HepG2 (cell line): Measurements from ENCODE around the gene BNC1. TPM values are rescaled to one million over a fixed set of nuclear protein-coding genes. Genes with fewer than 3 reads are reported as not detected.

Experiments
- ATAC-seq: fragments of 200-7000 bp; cut with Tn5 transposase; 3 replicates; pipeline ENCODE4 v1.9.1; 2020; ENCODE audit warnings: mild to moderate bottlenecking, moderate library complexity
- BruUV-seq: library from RNA; stranded (reverse); fragments of 400-500 nt; replicated peaks from 2 replicates; lab custom pipeline; 2021; lab: Mats Ljungman, UMichigan
- CTCF ChIA-PET: fragments of 300-600 bp; formaldehyde crosslinking; extraction: SDS; loops from one replicate; lab custom pipeline; 2021; ENCODE audit warnings: low total read pairs, inconsistent platforms, low intra/inter-chr PET ratio; lab: Yijun Ruan, JAX
- POLR2A ChIA-PET: fragments of 350-600 bp; sonication (Branson Sonifier 250); formaldehyde crosslinking; loops from one replicate; lab custom pipeline; 2020; ENCODE audit warnings: antibody characterized with exemption, inconsistent platforms; lab: Yijun Ruan, JAX
- DNase-seq: peaks from one replicate; pipeline ENCODE4 v3.0.0-alpha.2; 2015; ENCODE audit warnings: low spot score
- FAIRE-seq: peaks from 3 replicates; lab custom pipeline; 2011; peaks lifted over from hg19 to GRCh38; lab: Jason Lieb, UNC
- H2AFZ ChIP-seq: one replicate; pipeline ENCODE4 v1.6.1; 2011; ENCODE audit warnings: low read length, inconsistent platforms
- H3K27ac ChIP-seq: fragments of 300-600 bp; 3 replicates; pipeline ENCODE4 v1.8.0; 2011; ENCODE audit warnings: mixed run types, mild to moderate bottlenecking, mixed read lengths, low read length, inconsistent platforms; ENCODE audit not compliant: insufficient read depth; ENCODE audit errors: extremely low read length
- H3K27me3 ChIP-seq, 2 experiments: fragments of 200-600 bp in 1 of 2; 2 replicates in 1 of 2; 3 replicates in 1 of 2; pipeline versions ENCODE4 v1.6.0 to v1.8.0; 2011; ENCODE audit warnings: low read length in 2 of 2, mild to moderate bottlenecking in 2 of 2, moderate library complexity in 2 of 2, inconsistent platforms in 1 of 2; ENCODE audit not compliant: insufficient read depth in 2 of 2, control insufficient read depth in 1 of 2
- H3K36me3 ChIP-seq, 2 experiments: fragments of 200-600 bp in 1 of 2; replicated peaks in 1 of 2; 2 replicates in 1 of 2; 3 replicates in 1 of 2; pipeline versions ENCODE4 v1.5.1 to v1.8.0; 2011; ENCODE audit warnings: low read length in 2 of 2, inconsistent platforms in 1 of 2; ENCODE audit not compliant: insufficient read depth in 2 of 2, control insufficient read depth in 1 of 2
- H3K4me1 ChIP-seq: 2 replicates; pipeline ENCODE4 v1.5.1; 2012; ENCODE audit warnings: low read length, inconsistent platforms; ENCODE audit not compliant: insufficient read depth
- H3K4me2 ChIP-seq: 2 replicates; pipeline ENCODE4 v1.6.0; 2011; ENCODE audit warnings: low read depth, low read length, inconsistent platforms
- H3K4me3 ChIP-seq, 3 experiments: fragments of 200-600 bp in 1 of 3; sonication (generic), shearing (Covaris generic) in 1 of 3; replicated peaks in 1 of 3; 2 replicates each; pipeline ENCODE4 v1.5.1; 2011 to 2016; ENCODE audit warnings: low read length in 3 of 3, inconsistent platforms in 2 of 3, low read depth in 2 of 3, mild to moderate bottlenecking in 2 of 3, control low read depth in 1 of 3, mixed read lengths in 1 of 3; ENCODE audit not compliant: insufficient read depth in 1 of 3
- H3K79me2 ChIP-seq: one replicate; pipeline ENCODE4 v1.6.1; 2011; ENCODE audit warnings: low read length, inconsistent platforms; ENCODE audit not compliant: insufficient read depth
- H3K9ac ChIP-seq: 2 replicates; pipeline ENCODE4 v1.6.0; 2011; ENCODE audit warnings: mild to moderate bottlenecking, low read depth, low read length, inconsistent platforms; ENCODE audit not compliant: insufficient read depth
- H3K9me3 ChIP-seq: 2 replicates; pipeline ENCODE4 v1.5.1; 2012; ENCODE audit warnings: mild to moderate bottlenecking, low read length
- H4K20me1 ChIP-seq: 2 replicates; pipeline ENCODE4 v1.6.0; 2011; ENCODE audit warnings: inconsistent platforms, mild to moderate bottlenecking, low read length, moderate library complexity; ENCODE audit not compliant: insufficient read depth
- HOXA9 ChIP-seq: sonication (generic); formaldehyde crosslinking; IDR thresholded peaks from 2 replicates; pipeline ENCODE4 v1.8.1; 2022; ENCODE audit warnings: missing genetic modification reagents, mild to moderate bottlenecking, moderate library complexity, borderline replicate concordance
- MXD4 ChIP-seq: IDR thresholded peaks from 2 replicates; pipeline ENCODE4 v1.6.1; 2016; ENCODE audit warnings: mild to moderate bottlenecking, missing biosample characterization, missing genetic modification reagents
- NFKBIZ ChIP-seq: IDR thresholded peaks from 2 replicates; pipeline ENCODE4 v1.6.1; 2018; ENCODE audit warnings: missing genetic modification reagents, missing compliant biosample characterization
- POGZ ChIP-seq: sonication (generic); formaldehyde crosslinking; IDR thresholded peaks from 2 replicates; pipeline ENCODE4 v1.4.0; 2020; ENCODE audit warnings: mild to moderate bottlenecking, missing genetic modification reagents
- SUZ12 ChIP-seq: fragments of 150-350 bp; IDR thresholded peaks from 2 replicates; pipeline ENCODE4 v1.6.1; 2014; ENCODE audit warnings: low read depth, low read length
- THAP11 ChIP-seq: IDR thresholded peaks from 2 replicates; pipeline ENCODE4 v1.6.1; 2016; ENCODE audit warnings: missing biosample characterization, missing genetic modification reagents
- ZNF136 ChIP-seq: sonication (generic); formaldehyde crosslinking; IDR thresholded peaks from 2 replicates; pipeline ENCODE4 v1.8.1; 2022; ENCODE audit warnings: low read depth, mild to moderate bottlenecking, moderate library complexity, missing genetic modification reagents
- ZNF282 ChIP-seq: fragments of 450-650 bp; IDR thresholded peaks from 2 replicates; pipeline ENCODE4 v1.6.1; 2018; ENCODE audit not compliant: partially characterized antibody
- ZNF547 ChIP-seq: sonication (generic); formaldehyde crosslinking; IDR thresholded peaks from 2 replicates; pipeline ENCODE4 v1.5.1; 2020; ENCODE audit warnings: mild to moderate bottlenecking, missing genetic modification reagents
- WGBS: methylation state at CpG from one replicate; pipeline ENCODE4 v1.1.6; 2017; ENCODE audit warnings: low lambda C conversion rate; 5-methylcytosine and 5-hydroxymethylcytosine counted together
- in situ Hi-C: cut with HindIII; loops from 2 replicates; pipeline ENCODE4 v1.10.0; 2017; ENCODE audit warnings: low pct_unique_long_range_greater_than_20kb; ENCODE audit not compliant: extremely low pct_ligation_motif_present
- intact Hi-C: fragments of 100-400 bp; cut with micrococcal nuclease; formaldehyde crosslinking; loops from one replicate; pipeline ENCODE4 v1.10.0; 2022; ENCODE audit not compliant: unreplicated experiment
- polyA plus RNA-seq, 8 experiments: library from polyadenylated mRNA; depleted of rRNA in 3 of 8; stranded (reverse) in 7 of 8; unstranded in 1 of 8; fragments of >200 nt; fragmentation: Illumina TruSeq in 4 of 8; extraction: Trizol in 4 of 8; gene quantifications; 2 replicates each; pipeline versions ENCODE4 v1.2.1 to v1.2.3, GENCODE V29; 2011 to 2016; ENCODE audit warnings: low read depth in 4 of 8, missing spikeins in 1 of 8, mixed read lengths in 1 of 8; ENCODE audit not compliant: insufficient read depth in 1 of 8
- total RNA-seq, 5 experiments: library from RNA; depleted of rRNA; stranded (reverse); fragments of >200 nt; fragmentation: Illumina TruSeq; extraction: Trizol; gene quantifications; 2 replicates each; pipeline ENCODE4 v1.2.3, GENCODE V29; 2016; ENCODE audit warnings: low read depth in 1 of 5
- TF ChIP-seq, protein P1 (sequence below): IDR thresholded peaks from 2 replicates; pipeline ENCODE4 v1.6.1; 2012; ENCODE audit warnings: low read length, improper control_type of control experiment

BNC1 gene
- total and polyA plus RNA-seq, 2 of the 13 experiments (the other 11 are each of a cell fraction or from before 2014, with no cell fraction given): not detected

DNA sequence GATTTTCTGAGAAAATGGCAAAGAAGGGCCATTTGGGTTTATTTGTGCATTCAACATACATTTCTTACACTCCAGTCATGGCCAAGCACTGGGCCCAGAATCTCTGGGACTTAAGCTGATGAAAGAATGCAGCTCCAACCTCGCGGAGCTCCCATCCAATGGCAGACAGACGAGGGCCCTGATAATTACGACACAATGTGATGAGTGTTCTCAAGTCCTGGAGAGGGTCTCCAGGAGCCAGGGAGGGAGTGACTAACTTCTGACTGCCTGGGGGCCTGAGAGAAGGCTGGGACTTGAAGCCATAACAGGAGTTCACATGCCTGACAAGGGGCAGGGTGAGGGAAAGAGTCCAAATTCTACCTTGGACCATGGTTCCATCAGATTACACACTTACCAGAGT lies 42.6 kb upstream of the BNC1 start:
- no TSS peak for BruUV-seq
- intact Hi-C loops (no loop called here), in situ Hi-C loops (no loop called here)
- no peak overlapping the region for H3K4me3 ChIP-seq
- H4K20me1 ChIP-seq: no peaks in the 10 kb centered on the region
- WGBS: 0% methylated on average over 4 of the region's 4 CpGs
- no peak overlapping the region for H3K27ac ChIP-seq
- no peaks in the 10 kb centered on the region for H3K9me3 ChIP-seq
- H3K36me3 ChIP-seq: no peaks in the 10 kb centered on the region
- no peak overlapping the region for H3K4me2 ChIP-seq
- ATAC-seq (no peak), DNase-seq (no peak), FAIRE-seq (no peak)
- no peaks in the 10 kb centered on the region; a peak in 1 of 5 replicates for H3K27me3 ChIP-seq
- H3K4me1 ChIP-seq: no peaks in the 10 kb centered on the region
- POLR2A ChIA-PET: no interaction called here
- H2AFZ ChIP-seq: no peak overlapping the region
- TF ChIP-seq ZNF136 (CRISPR knock-in tag) (no peak), SUZ12 (no peak), NFKBIZ (no peak), ZNF282 (no peak), THAP11 (no peak), HOXA9 (CRISPR knock-in tag) (no peak), ZNF547 (CRISPR knock-in tag) (no peak), MXD4 (CRISPR knock-in tag) (no peak), POGZ (CRISPR knock-in tag) (no peak)
- TF ChIP-seq, protein P1, sequence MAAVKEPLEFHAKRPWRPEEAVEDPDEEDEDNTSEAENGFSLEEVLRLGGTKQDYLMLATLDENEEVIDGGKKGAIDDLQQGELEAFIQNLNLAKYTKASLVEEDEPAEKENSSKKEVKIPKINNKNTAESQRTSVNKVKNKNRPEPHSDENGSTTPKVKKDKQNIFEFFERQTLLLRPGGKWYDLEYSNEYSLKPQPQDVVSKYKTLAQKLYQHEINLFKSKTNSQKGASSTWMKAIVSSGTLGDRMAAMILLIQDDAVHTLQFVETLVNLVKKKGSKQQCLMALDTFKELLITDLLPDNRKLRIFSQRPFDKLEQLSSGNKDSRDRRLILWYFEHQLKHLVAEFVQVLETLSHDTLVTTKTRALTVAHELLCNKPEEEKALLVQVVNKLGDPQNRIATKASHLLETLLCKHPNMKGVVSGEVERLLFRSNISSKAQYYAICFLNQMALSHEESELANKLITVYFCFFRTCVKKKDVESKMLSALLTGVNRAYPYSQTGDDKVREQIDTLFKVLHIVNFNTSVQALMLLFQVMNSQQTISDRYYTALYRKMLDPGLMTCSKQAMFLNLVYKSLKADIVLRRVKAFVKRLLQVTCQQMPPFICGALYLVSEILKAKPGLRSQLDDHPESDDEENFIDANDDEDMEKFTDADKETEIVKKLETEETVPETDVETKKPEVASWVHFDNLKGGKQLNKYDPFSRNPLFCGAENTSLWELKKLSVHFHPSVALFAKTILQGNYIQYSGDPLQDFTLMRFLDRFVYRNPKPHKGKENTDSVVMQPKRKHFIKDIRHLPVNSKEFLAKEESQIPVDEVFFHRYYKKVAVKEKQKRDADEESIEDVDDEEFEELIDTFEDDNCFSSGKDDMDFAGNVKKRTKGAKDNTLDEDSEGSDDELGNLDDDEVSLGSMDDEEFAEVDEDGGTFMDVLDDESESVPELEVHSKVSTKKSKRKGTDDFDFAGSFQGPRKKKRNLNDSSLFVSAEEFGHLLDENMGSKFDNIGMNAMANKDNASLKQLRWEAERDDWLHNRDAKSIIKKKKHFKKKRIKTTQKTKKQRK: no peak
- TF ChIP-seq, all 625 proteins: peak for 0
- CTCF ChIA-PET: no interaction called here
- Histone ChIP-seq H3K79me2 (no peaks in the 10 kb centered on the region), H3K9ac (no peak overlapping the region)
